SKM-1 (cell line): ENCODE measurements around the gene PODN.

Experiments used
- DNase-seq: peaks from one replicate; lab custom pipeline; 2025; ENCODE audit not compliant: unreplicated experiment; lab: John Stamatoyannopoulos, UW

PODN gene

GRCh38 chr1:53050310-53050709 is 11.7 kb upstream of the PODN start:
- DNase-seq = no peak

GRCh38 chr1:53051676-53052075 is 10.3 kb upstream of the PODN start:
- DNase-seq = no peak

GRCh38 chr1:53057127-53057526 is 4.9 kb upstream of the PODN start:
- DNase-seq = no peak

- no peak for DNase-seq
These were observed 1.4 kb upstream of the PODN start for GRCh38 chr1:53060579-53060978.

- DNase-seq = no peak
These were observed 722 bp upstream of the PODN start for GRCh38 chr1:53061123-53061858.

- DNase-seq = no peak
These were observed 937 bp downstream of the PODN start for GRCh38 chr1:53062708-53063591.

GRCh38 chr1:53063744-53064515 is 1.9 kb downstream of the PODN start:
- no peak for DNase-seq

- DNase-seq = no peak
These were observed 3.4 kb downstream of the PODN start for GRCh38 chr1:53065391-53065790.

GRCh38 chr1:53066488-53066887 is 4.5 kb downstream of the PODN start:
- no peak for DNase-seq

GRCh38 chr1:53066891-53067738 is 5.1 kb downstream of the PODN start:
- DNase-seq = no peak

GRCh38 chr1:53067886-53068285 is 5.9 kb downstream of the PODN start:
- DNase-seq = no peak

GRCh38 chr1:53068314-53069099 is 6.5 kb downstream of the PODN start:
- no peak for DNase-seq

GRCh38 chr1:53069265-53069662 is 7.3 kb downstream of the PODN start:
- DNase-seq = no peak

GRCh38 chr1:53069663-53070327 is 7.8 kb downstream of the PODN start:
- DNase-seq = no peak

GRCh38 chr1:53070621-53071020 is 8.6 kb downstream of the PODN start:
- no peak for DNase-seq

GRCh38 chr1:53071167-53071865 is 9.3 kb downstream of the PODN start:
- no peak for DNase-seq

GRCh38 chr1:53071915-53072314 is 9.9 kb downstream of the PODN start:
- DNase-seq = no peak

- DNase-seq = no peak
These were observed 11.3 kb downstream of the PODN start for GRCh38 chr1:53073287-53073686.

GRCh38 chr1:53073868-53074311 is 11.9 kb downstream of the PODN start:
- DNase-seq = no peak
